ENCODE results near the gene CHST15.

Gene CHST15

DNA sequence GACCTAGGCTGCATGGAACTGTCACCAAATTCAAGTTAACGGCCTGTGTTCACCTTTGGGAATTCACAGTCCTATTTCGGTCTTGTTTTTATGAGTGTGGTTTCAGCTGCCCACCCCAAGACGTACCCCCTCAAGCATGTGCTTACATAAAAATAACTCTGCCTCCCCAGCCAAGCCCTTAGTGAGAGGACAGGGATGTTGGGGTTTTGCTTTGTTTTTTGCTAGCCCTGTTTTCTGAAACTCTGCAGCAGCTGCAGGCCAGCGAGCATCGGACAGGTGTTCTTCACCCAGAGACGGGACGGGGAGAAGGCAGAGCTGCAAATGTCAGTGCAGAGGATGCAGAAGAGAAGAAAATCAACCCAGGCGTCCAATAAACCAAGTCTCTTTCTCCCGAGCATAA lies 13.5 kb downstream of the CHST15 start:
- DNase-seq = no peak

DNA sequence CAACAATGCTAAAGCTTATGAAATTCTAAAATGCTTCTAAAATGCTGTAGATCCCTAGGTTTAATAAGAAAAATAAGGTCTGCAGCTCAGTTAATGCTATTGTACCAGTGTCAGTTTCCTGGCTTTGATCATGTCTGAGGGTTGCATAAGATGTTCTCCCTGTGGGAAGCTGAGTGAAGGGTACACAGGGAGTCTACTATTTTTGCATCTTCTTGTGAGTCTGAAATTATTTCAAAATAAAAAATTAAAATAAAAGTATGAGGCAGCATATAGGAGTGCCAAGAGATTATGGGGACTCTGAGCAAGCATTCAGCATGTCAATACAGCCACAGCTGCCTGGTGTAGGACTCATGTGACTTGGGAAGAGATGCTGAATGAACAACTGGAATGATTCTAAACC lies 14.7 kb downstream of the CHST15 start:
- no peak for DNase-seq

- no peak for DNase-seq
These were observed 15.4 kb downstream of the CHST15 start for GRCh38 chr10:124078028-124078427.

GRCh38 chr10:124077208-124077993 lies 16.0 kb downstream of the CHST15 start:
- DNase-seq = peak; percentile 15

DNA sequence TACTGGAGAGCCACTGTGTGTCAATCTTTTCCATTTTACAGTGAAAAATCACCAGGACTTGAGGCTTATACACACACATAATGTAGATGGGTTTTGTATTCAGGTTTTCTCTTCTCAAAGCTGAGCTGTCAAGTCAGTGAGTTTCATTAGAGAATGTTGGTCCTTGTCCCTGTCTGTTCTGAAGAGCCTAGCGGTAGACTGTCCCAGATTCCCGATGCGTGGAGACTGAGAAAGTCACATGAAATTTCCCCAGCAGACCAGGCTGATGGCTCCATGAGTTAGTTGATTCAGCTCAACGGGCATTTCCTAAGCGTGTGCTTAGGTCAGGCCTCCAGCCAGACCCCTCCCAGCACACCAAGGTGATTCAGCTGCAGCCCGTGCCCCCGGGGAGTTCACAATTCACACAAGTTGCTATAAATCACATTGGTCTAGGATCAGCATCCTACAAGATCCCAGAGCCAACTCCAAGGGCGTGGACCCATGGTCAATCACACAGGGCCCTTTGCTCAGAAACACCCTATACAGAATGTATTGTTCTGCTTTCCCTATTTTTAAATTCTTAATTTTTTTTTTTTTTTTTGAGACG lies 17.2 kb downstream of the CHST15 start:
- DNase-seq = no peak

DNA sequence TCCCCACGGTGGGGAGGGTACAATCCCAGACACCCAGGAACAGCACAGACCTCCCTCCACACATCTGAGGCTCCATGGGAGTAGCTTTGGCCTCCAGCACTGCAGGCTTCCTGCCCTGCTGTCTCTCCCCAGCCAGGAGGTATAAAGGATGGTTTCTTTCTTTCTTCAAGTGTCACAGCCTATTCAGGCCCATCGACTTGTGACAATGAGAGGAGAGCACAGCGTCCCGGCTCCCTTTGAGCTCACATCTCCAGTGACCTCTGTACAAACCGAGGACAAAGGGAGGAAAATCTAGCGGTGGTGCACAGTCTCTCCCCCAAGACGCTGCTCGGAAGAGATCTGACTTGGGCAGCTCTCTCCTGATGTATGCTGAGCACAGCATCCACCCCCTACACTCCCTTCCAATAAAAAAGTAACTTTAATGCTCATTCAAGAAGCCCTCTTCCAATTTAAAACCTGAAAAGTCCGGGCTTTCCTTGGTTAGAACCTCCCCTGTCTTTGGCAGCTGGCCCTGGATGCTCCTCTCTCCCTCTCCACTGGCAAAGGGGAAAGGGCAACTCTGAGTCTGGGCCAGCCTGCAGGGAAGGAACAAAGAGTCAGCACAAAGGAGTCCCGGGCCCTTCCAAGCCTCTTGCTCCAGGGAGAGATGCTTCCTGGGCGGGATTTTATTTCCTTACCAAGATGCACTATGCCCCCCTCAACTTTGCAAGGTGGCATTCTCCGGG lies 18.0 kb downstream of the CHST15 start:
- DNase-seq = no peak

- DNase-seq = no peak
These were observed 18.8 kb downstream of the CHST15 start for GRCh38 chr10:124074501-124075109.

DNA sequence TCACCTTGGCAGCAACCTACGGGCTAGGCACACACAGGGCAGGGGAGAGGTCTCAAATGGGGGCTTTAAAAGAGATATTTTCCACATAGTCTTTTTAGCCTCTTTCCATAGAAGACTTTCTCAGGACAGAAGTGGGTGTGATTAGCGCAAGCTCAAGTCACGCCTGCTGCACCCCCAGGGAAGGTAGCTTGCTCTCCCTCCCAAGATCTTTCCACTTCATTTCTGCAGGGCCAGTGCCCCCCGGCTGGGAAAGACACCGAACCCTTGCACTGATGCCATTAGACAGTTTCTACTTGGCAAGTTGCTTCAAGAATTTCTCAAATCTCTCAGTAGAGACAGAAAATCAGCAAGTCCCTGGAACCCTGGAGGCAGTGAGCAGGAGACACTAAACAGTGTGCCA lies 19.4 kb downstream of the CHST15 start:
- DNase-seq = no peak

DNA sequence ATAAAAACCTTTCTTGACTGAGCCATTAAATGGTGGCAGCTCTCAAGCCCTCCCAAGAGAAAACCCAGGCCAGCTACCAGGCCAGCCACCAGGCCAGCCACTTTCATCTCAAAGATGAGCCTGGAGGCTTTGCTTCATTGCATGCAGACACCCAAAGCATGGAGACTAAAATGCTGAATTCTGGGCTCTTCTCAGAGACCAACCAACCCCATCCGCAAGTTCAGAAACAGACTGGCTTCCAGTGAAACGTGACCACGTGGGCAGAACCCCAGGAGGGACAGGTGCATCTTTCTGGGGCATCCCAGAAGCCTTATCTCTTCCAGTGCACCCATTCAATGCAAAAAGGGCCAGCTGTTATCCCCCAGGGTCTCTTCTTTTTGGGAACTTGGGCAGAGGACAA lies 20.9 kb downstream of the CHST15 start:
- DNase-seq = no peak

DNA sequence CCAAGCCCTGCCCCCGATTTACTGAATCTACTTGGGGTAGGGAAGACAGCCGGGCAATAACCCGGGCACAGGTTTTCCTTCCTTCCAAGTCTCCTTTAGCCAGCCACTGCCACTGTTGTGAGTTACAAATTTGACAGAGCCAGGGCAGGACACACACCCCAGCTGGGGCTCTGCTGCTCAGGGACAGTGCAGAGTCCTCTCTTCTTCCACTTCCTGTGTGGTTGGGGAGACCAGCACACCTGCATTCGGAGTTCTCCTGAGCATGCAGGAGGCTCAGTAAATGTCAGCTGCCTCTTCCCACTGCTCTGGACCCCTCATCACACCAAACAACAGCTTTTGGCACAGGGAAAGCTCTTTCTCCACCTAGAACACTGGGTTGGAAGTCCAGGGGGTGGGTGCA lies 21.3 kb downstream of the CHST15 start:
- no peak for DNase-seq

DNA sequence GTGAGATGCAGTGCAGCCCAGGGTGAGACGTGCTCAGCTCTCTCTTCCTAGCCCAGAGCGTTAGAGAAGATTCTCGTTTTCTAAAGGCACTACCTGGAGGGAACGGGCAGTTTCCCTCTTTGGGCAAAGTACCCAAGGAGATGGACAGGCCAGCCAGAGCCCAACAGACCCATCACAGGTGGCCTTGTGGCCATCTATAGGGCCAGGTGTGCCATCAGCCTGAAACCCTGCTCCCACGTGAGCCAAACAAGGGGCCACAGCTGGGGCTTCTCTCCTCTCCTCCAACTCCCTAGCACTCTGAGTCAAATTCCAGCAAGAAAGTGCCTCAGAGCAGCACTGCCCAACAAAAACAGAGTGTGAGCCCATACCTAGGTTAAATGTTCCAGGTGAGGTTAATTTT lies 22.3 kb downstream of the CHST15 start:
- no peak for DNase-seq

GRCh38 chr10:124070666-124071065 lies 22.7 kb downstream of the CHST15 start:
- no peak for DNase-seq

GRCh38 chr10:124069341-124070264 lies 23.8 kb downstream of the CHST15 start:
- no peak for DNase-seq

- no peak for DNase-seq
These were observed 24.5 kb downstream of the CHST15 start for GRCh38 chr10:124068929-124069328.

DNA sequence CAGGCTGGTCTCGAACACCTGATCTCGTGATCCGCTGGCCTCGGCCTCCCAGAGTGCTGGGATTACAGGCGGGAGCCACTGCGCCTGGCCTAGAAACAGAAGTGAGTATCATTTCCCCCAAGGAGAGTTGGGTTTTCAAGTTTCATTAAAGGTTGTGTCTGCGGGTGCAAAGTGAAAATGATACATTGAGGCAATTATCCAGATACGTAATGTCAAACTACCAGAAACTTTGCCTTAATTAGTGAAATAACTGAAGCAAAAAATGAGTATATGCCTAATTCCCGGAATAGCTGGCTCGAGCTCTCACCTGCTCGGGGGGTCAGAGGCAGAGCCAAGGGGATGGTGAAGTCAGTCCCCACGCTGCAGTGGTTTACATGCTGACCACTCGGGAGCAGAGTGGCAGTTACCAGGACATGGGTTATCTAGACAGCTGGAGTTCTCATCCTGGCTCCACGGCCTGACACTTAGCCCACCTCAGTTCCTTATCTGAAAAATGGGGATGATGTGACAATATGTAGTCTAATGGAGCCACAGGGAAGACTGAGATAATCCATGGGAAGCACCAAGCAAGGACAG lies 25.5 kb downstream of the CHST15 start:
- no peak for DNase-seq

DNA sequence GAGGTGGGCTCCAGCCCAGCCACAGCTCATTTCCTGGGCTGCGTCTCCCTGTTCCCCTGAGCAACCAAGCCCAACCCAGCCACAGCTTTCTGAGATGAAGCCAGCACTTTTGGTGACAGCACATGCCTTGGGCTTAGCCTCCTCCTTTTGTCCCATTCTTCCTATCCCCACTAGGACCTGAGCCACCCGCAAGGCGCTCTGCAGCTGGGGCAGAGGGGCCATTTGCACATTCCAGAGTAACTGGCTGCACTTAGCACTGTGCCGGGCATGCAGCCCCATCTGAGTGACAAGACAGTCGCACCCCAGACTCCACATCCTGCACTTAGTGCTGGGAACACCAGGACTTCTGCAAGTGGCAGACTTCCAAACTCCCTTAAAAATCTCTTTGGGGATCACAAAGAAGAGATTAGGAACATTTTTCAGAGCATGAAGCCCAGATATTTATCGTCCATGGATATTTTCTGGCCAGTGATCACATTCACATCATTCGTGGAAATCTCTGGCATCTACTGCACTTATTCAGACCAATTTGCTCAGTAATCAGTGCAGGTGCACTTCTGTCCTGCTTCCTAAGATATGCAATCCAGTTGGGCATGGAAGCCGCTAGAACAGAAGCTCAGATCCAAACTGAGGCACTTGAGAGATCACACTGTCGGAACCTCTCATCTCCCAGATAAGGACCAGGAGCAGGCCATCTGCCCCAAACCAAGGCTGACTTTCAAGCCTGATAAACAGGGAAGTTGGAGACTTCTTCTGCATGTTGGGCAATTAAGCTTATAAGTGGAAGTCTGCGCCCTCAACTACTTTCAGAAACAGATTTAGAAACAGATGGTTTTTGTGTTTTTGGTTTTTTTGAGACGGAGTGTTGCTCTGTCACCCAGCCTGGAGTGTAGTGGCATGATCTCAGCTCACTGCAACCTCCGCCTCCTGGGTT lies 26.4 kb downstream of the CHST15 start:
- DNase-seq = no peak

- no peak for DNase-seq
These were observed 27.2 kb downstream of the CHST15 start for GRCh38 chr10:124066126-124066700.

DNA sequence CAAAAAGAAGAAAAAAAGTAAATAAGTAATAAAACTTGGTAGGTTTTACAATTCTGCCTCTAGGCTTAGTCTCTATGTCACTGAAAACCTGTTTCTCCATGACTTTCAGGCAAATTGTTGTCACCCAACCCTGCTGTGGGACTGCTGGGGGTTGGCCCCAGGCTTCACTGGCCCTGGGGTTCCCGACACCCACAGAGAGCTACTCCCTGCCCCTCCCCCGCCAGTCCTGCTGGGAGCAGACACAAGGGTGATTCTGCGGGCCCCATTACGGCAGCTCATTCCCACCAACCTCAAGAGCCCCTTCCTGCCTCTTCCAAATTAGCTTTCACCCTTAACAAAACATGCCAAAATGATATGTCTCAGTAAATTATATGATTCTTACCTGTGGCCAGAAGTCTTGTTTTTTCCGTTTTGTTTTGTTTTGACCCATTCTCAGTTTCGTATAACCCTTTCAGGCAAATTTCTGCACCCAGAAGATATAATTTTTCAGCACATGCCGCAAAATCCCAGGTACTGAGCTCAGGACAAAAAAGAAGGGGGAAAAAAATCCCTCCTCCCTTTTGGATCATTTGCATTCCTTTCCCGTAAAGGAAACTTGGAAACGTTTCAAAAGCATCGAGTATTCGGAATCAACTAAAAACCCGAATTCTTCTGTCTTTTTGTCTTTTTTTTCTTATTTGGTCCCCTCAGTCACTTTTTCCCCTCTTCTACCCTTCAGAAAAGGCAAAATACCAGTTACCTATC lies 27.8 kb downstream of the CHST15 start:
- DNase-seq = no peak

DNA sequence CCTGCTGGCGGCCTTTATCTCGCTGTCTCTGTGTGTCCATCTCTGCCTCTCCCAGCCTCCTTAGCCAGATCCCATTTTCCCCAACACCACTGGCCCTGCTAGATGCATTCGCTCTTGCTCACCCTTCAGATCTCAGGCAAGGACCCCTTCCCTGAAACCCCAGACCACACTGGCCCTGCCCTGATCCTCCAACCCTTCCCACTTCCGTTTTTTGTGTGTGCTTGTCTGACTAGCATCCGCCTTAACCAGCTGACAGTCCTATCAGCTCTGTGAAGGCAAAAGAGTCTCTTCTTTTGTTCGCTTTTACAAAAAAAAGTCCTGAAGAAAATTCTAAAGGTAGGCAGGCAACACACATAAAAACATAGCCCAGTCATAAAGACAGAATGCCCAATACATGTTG lies 28.7 kb downstream of the CHST15 start:
- no peak for DNase-seq
